CD14-positive monocyte (primary cell): Measurements from ENCODE around the gene SEC61B. TPM values are rescaled to one million over a fixed set of nuclear protein-coding genes. Genes with fewer than 3 reads are reported as not detected.
"Not testable (repeated sequence)": the region's sequence is repeated elsewhere in the genome, so short reads cannot be mapped to it uniquely, and the experiment has no call there.

Source experiments
- DNase-seq, 3 donors: peaks; one replicate each; pipeline ENCODE4 v3.0.0-alpha.2; 2011 to 2022
- H2AFZ ChIP-seq: 2 replicates; pipeline ENCODE4 v1.6.0; 2012; ENCODE audit warnings: mild to moderate bottlenecking, low read depth, low read length, inconsistent platforms; ENCODE audit not compliant: insufficient read depth, poor library complexity, severe bottlenecking
- H3K27ac ChIP-seq, 2 donors: 1 replicate in 1 of 2; 2 replicates in 1 of 2; pipeline ENCODE4 v1.5.1; 2012 to 2013; ENCODE audit warnings: low read length in 2 of 2, control low read depth in 1 of 2, inconsistent platforms in 1 of 2, low read depth in 1 of 2, mild to moderate bottlenecking in 1 of 2
- H3K27me3 ChIP-seq, 2 donors: one replicate each; pipeline versions ENCODE4 v1.6.0 to v1.6.1; 2011 to 2013; ENCODE audit warnings: low read length in 2 of 2; ENCODE audit not compliant: control insufficient read depth in 2 of 2, insufficient read depth in 2 of 2
- H3K36me3 ChIP-seq, 2 donors: replicated peaks in 1 of 2; 1 replicate in 1 of 2; 2 replicates in 1 of 2; pipeline versions ENCODE4 v1.5.1 to v1.6.1; 2012 to 2013; ENCODE audit warnings: low read length in 2 of 2, control low read depth in 1 of 2, inconsistent platforms in 1 of 2, mild to moderate bottlenecking in 1 of 2; ENCODE audit not compliant: insufficient read depth in 2 of 2, control insufficient read depth in 1 of 2
- H3K4me1 ChIP-seq, 2 donors: 1 replicate in 1 of 2; 2 replicates in 1 of 2; pipeline versions ENCODE4 v1.5.1 to v1.6.1; 2012 to 2013; ENCODE audit warnings: low read length in 2 of 2, control low read depth in 1 of 2, inconsistent platforms in 1 of 2, mild to moderate bottlenecking in 1 of 2, moderate library complexity in 1 of 2; ENCODE audit not compliant: insufficient read depth in 2 of 2, control insufficient read depth in 1 of 2
- H3K4me2 ChIP-seq: replicated peaks from 2 replicates; pipeline ENCODE3; 2012; ENCODE audit warnings: low read length, moderate library complexity, mild to moderate bottlenecking; ENCODE audit not compliant: poor library complexity, severe bottlenecking; ENCODE audit errors: extremely low read depth
- H3K4me3 ChIP-seq, 3 experiments: fragments of 200-600 bp in 1 of 3; sonication (generic) in 1 of 3; replicated peaks in 1 of 3; 1 replicate in 2 of 3; 2 replicates in 1 of 3; pipeline ENCODE4 v1.5.1; 2011 to 2013; ENCODE audit warnings: low read length in 3 of 3, mild to moderate bottlenecking in 3 of 3, control low read depth in 2 of 3, low read depth in 2 of 3, inconsistent platforms in 1 of 3, moderate library complexity in 1 of 3
- H3K79me2 ChIP-seq: 2 replicates; pipeline ENCODE4 v1.6.0; 2012; ENCODE audit warnings: mild to moderate bottlenecking, control low read depth, inconsistent platforms, low read length, moderate library complexity; ENCODE audit not compliant: insufficient read depth
- H3K9ac ChIP-seq: 2 replicates; pipeline ENCODE4 v1.6.0; 2017; ENCODE audit warnings: low read length, mild to moderate bottlenecking; ENCODE audit not compliant: insufficient read depth, poor library complexity, severe bottlenecking
- H3K9me3 ChIP-seq, 2 donors: replicated peaks in 1 of 2; 1 replicate in 1 of 2; 2 replicates in 1 of 2; pipeline versions ENCODE4 v1.5.1 to v1.6.1; 2012 to 2013; ENCODE audit warnings: low read length in 2 of 2, control low read depth in 1 of 2; ENCODE audit not compliant: control insufficient read depth in 1 of 2, insufficient read depth in 1 of 2
- H4K20me1 ChIP-seq: 2 replicates; pipeline ENCODE4 v1.6.0; 2012; ENCODE audit warnings: mild to moderate bottlenecking, low read length, control low read depth, moderate library complexity; ENCODE audit not compliant: insufficient read depth
- H3K27ac Mint-ChIP-seq, 7 donors: one replicate each; pipeline ENCODE4 v1.8.0; 2020; ENCODE audit warnings: mild to moderate bottlenecking in 7 of 7, mixed read lengths in 7 of 7, moderate library complexity in 6 of 7, inconsistent platforms in 2 of 7
- H3K27me3 Mint-ChIP-seq, 3 donors: one replicate each; pipeline ENCODE4 v1.8.0; 2021 to 2022; ENCODE audit warnings: low read depth in 3 of 3, mild to moderate bottlenecking in 3 of 3, mixed read lengths in 3 of 3, moderate library complexity in 3 of 3, inconsistent platforms in 1 of 3
- H3K36me3 Mint-ChIP-seq, 2 donors: one replicate each; pipeline ENCODE4 v1.8.0; 2020; ENCODE audit warnings: mixed read lengths in 2 of 2, inconsistent platforms in 1 of 2, mild to moderate bottlenecking in 1 of 2
- H3K4me1 Mint-ChIP-seq: one replicate; pipeline ENCODE4 v1.8.0; 2020; ENCODE audit warnings: mild to moderate bottlenecking, mixed read lengths
- H3K4me3 Mint-ChIP-seq, 2 donors: one replicate each; pipeline ENCODE4 v1.8.0; 2020; ENCODE audit warnings: mild to moderate bottlenecking in 2 of 2, mixed read lengths in 2 of 2, moderate library complexity in 1 of 2
- H3K9me3 Mint-ChIP-seq, 7 donors: one replicate each; pipeline ENCODE4 v1.8.0; 2020 to 2022; ENCODE audit warnings: mixed read lengths in 7 of 7, mild to moderate bottlenecking in 6 of 7, moderate library complexity in 6 of 7, inconsistent platforms in 2 of 7
- WGBS: methylation state at CpG from one replicate; pipeline ENCODE4 v1.1.5; 2013; ENCODE audit warnings: missing lambda C conversion rate; ENCODE audit not compliant: insufficient coverage; 5-methylcytosine and 5-hydroxymethylcytosine counted together
- intact Hi-C, 2 donors: fragments of 100-400 bp; cut with micrococcal nuclease; formaldehyde crosslinking; loops; one replicate each; pipeline versions ENCODE4 v1.15.0 to v1.15.1; 2023
- polyA plus RNA-seq, 3 donors: library from polyadenylated mRNA; depleted of rRNA in 1 of 3; unstranded in 2 of 3; stranded (reverse) in 1 of 3; fragments of 300-500 nt in 2 of 3; fragments of >200 nt in 1 of 3; fragmentation: Illumina TruSeq in 2 of 3; gene quantifications; 1 replicate in 2 of 3; 2 replicates in 1 of 3; pipeline ENCODE4 v1.2.3, GENCODE V29; 2012 to 2021
- TF ChIP-seq, protein P1 (sequence below): fragments of 200-600 bp; IDR thresholded peaks from one replicate; pipeline ENCODE4 v1.8.0; 2022; ENCODE audit warnings: antibody characterized with exemption, mild to moderate bottlenecking

SEC61B gene
- polyA plus RNA-seq, 3 donors, result 117 to 443 (median 421) TPM

DNA sequence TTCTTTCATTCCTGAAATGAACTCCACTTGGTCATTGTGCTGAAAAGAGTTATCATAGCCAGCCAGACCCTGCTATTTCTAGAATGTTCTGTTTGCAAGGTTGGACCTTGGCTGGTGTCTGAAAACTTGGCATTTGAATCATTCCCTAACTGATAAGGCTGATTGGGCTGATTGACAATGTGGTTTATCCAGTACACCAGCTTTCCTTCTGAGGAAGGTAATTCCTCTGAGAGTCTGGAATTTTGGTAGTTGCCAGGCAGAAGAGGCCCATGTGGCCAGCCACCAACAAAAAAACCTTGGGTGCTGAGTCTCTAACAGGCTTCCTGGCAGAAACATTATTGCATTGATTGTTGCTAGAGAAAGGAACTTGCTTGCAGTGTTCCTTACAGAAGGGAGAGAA, 15.3 kb downstream of the SEC61B start:
- no peak overlapping the region for H3K27ac Mint-ChIP-seq
- Histone ChIP-seq H3K9me3 (no peaks in the 10 kb centered on the region), H2AFZ (no peak overlapping the region), H3K36me3 (peaks cover 16 to 51% of the 10 kb centered on the region in 2 donors), H3K27me3 (no peaks in the 10 kb centered on the region), H3K4me2 (no peak overlapping the region), H3K27ac (no peak overlapping the region), H4K20me1 (no peaks in the 10 kb centered on the region), H3K9ac (no peak overlapping the region), H3K79me2 (no peaks in the 10 kb centered on the region), H3K4me3 (no peak overlapping the region), H3K4me1 (no peaks in the 10 kb centered on the region)
- H3K9me3 Mint-ChIP-seq, result no peaks in the 10 kb centered on the region
- H3K27me3 Mint-ChIP-seq, result peaks cover 0 to 1% (median 0%) of the 10 kb centered on the region in 3 donors
- intact Hi-C loops, result no loop called here
- no peak overlapping the region for H3K4me3 Mint-ChIP-seq
- no peak for DNase-seq
- TF ChIP-seq, protein P1, sequence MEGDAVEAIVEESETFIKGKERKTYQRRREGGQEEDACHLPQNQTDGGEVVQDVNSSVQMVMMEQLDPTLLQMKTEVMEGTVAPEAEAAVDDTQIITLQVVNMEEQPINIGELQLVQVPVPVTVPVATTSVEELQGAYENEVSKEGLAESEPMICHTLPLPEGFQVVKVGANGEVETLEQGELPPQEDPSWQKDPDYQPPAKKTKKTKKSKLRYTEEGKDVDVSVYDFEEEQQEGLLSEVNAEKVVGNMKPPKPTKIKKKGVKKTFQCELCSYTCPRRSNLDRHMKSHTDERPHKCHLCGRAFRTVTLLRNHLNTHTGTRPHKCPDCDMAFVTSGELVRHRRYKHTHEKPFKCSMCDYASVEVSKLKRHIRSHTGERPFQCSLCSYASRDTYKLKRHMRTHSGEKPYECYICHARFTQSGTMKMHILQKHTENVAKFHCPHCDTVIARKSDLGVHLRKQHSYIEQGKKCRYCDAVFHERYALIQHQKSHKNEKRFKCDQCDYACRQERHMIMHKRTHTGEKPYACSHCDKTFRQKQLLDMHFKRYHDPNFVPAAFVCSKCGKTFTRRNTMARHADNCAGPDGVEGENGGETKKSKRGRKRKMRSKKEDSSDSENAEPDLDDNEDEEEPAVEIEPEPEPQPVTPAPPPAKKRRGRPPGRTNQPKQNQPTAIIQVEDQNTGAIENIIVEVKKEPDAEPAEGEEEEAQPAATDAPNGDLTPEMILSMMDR, result no peak
- H3K36me3 Mint-ChIP-seq, result peaks cover 48 to 50% of the 10 kb centered on the region in 2 donors
- H3K4me1 Mint-ChIP-seq, result peaks cover 10% of the 10 kb centered on the region

GRCh38 chr9:99237849-99238248, 15.8 kb downstream of the SEC61B start:
- H3K27me3 Mint-ChIP-seq, H3K4me3 Mint-ChIP-seq, H3K27ac Mint-ChIP-seq, H3K4me1 ChIP-seq, H3K27ac ChIP-seq, H3K79me2 ChIP-seq, H3K27me3 ChIP-seq, H3K4me2 ChIP-seq, H3K9me3 Mint-ChIP-seq, H3K9me3 ChIP-seq, H3K4me3 ChIP-seq, H3K9ac ChIP-seq, H4K20me1 ChIP-seq, intact Hi-C loops, H2AFZ ChIP-seq, DNase-seq: not testable (repeated sequence)
- peaks cover 11 to 46% of the 10 kb centered on the region in 2 donors for H3K36me3 ChIP-seq
- Mint-ChIP-seq H3K36me3 (peaks cover 45 to 46% of the 10 kb centered on the region in 2 donors), H3K4me1 (peaks cover 10% of the 10 kb centered on the region)
- WGBS, result no CpG with 5 or more reads among the region's 4 CpGs
